Smooth muscle cell (in vitro differentiated cells): ENCODE data around the gene CD163. TPM values are rescaled to one million over a fixed set of nuclear protein-coding genes. Genes with fewer than 3 reads are reported as not detected.
A peak's percentile ranks its signal among the peaks of the same experiment; 100 is the strongest.
"Not testable (repeated sequence)": the region's sequence is repeated elsewhere in the genome, so short reads cannot be mapped to it uniquely, and the experiment has no call there.

Experiments
- DNase-seq: peaks from one replicate; lab custom pipeline; 2025; ENCODE audit not compliant: unreplicated experiment; lab: John Stamatoyannopoulos, UW
- H2AFZ ChIP-seq: fragments of 200-600 bp; sonication (generic); 2 replicates; pipeline ENCODE4 v1.6.0; 2016; ENCODE audit warnings: antibody characterized with exemption, low read depth, mild to moderate bottlenecking
- H3F3A ChIP-seq: fragments of 200-600 bp; sonication (generic); 2 replicates; pipeline ENCODE4 v1.6.0; 2017; ENCODE audit warnings: antibody characterized with exemption, low read depth
- H3K27ac ChIP-seq: fragments of 200-600 bp; sonication (generic); 2 replicates; pipeline ENCODE4 v1.5.1; 2016; ENCODE audit warnings: low read depth, mild to moderate bottlenecking
- H3K27me3 ChIP-seq: fragments of 200-600 bp; sonication (generic); 2 replicates; pipeline ENCODE4 v1.6.1; 2016; ENCODE audit warnings: low read depth, mild to moderate bottlenecking
- H3K36me3 ChIP-seq: fragments of 200-600 bp; sonication (generic); 2 replicates; pipeline ENCODE4 v1.5.1; 2016; ENCODE audit warnings: low read depth
- H3K4me1 ChIP-seq: fragments of 200-600 bp; sonication (generic); 2 replicates; pipeline ENCODE4 v1.5.1; 2016; ENCODE audit warnings: low read depth
- H3K4me2 ChIP-seq: fragments of 200-600 bp; sonication (generic); 2 replicates; pipeline ENCODE4 v1.6.0; 2016; ENCODE audit warnings: mild to moderate bottlenecking
- H3K4me3 ChIP-seq: fragments of 200-600 bp; sonication (generic); 2 replicates; pipeline ENCODE4 v1.5.1; 2016; ENCODE audit warnings: mild to moderate bottlenecking
- H3K79me2 ChIP-seq: fragments of 200-600 bp; sonication (generic); 2 replicates; pipeline ENCODE4 v1.6.0; 2016; ENCODE audit warnings: low read depth, mild to moderate bottlenecking
- H3K9ac ChIP-seq: fragments of 200-600 bp; sonication (generic); 2 replicates; pipeline ENCODE4 v1.6.0; 2016; ENCODE audit warnings: low read depth
- H3K9me3 ChIP-seq: fragments of 200-600 bp; sonication (generic); replicated peaks from 2 replicates; pipeline ENCODE4 v1.5.1; 2016; ENCODE audit warnings: low read depth
- H4K20me1 ChIP-seq: fragments of 200-600 bp; sonication (generic); 2 replicates; pipeline ENCODE4 v1.6.0; 2016; ENCODE audit warnings: low read depth
- WGBS: methylation state at CpG from one replicate; pipeline ENCODE4 v1.1.7; 2016; ENCODE audit warnings: low lambda C conversion rate; 5-methylcytosine and 5-hydroxymethylcytosine counted together
- polyA plus RNA-seq: library from polyadenylated mRNA; unstranded; fragments of >200 nt; fragmentation: Nextera tagmentation; extraction: Ambion mirVana; gene quantifications from 2 replicates; pipeline ENCODE4 v1.2.1, GENCODE V29; 2016
- total RNA-seq: library from RNA; depleted of rRNA; stranded (reverse); fragments of >200 nt; gene quantifications from 2 replicates; pipeline ENCODE4 v1.2.3, GENCODE V29; 2014
- TF ChIP-seq, protein P1 (sequence below): fragments of 200-600 bp; sonication (generic); IDR thresholded peaks from 2 replicates; pipeline ENCODE4 v1.5.1; 2017; ENCODE audit warnings: borderline replicate concordance, mild to moderate bottlenecking, antibody characterized with exemption; ENCODE audit not compliant: insufficient read depth, poor library complexity, severe bottlenecking

Gene CD163
- total and polyA plus RNA-seq, 2 experiments from 2014 or later, result not detected

DNA sequence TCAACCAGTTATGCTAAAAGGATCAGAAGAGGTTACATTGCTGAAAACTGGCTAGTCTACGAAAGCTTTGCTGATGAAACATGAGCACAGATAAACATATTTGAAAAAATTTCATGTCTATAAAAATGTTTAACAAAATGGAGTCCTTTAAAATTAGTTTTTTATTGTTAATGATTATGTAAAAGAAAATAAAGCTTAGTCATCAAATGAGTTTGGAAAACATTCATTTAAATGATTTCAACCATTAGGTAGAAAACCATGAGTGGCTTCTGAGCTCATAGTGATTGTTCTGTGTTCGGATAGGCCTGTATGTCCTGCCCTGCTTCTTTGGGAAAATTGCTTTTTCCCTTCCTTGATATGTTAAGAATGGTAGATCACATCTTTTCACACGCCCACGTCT lies 59.0 kb downstream of the CD163 start:
- WGBS, result 93% methylated on average over 4 of the region's 4 CpGs
- Histone ChIP-seq H3K27me3 (peaks cover 23% of the 10 kb centered on the region), H3K4me1 (no peaks in the 10 kb centered on the region), H3K9me3 (no peaks in the 10 kb centered on the region), H3K79me2 (no peaks in the 10 kb centered on the region), H3F3A (no peaks in the 10 kb centered on the region), H2AFZ (no peak overlapping the region), H3K27ac (no peak overlapping the region), H3K9ac (no peak overlapping the region), H4K20me1 (no peaks in the 10 kb centered on the region), H3K4me3 (no peak overlapping the region), H3K36me3 (no peaks in the 10 kb centered on the region), H3K4me2 (no peak overlapping the region)
- TF ChIP-seq, protein P1, sequence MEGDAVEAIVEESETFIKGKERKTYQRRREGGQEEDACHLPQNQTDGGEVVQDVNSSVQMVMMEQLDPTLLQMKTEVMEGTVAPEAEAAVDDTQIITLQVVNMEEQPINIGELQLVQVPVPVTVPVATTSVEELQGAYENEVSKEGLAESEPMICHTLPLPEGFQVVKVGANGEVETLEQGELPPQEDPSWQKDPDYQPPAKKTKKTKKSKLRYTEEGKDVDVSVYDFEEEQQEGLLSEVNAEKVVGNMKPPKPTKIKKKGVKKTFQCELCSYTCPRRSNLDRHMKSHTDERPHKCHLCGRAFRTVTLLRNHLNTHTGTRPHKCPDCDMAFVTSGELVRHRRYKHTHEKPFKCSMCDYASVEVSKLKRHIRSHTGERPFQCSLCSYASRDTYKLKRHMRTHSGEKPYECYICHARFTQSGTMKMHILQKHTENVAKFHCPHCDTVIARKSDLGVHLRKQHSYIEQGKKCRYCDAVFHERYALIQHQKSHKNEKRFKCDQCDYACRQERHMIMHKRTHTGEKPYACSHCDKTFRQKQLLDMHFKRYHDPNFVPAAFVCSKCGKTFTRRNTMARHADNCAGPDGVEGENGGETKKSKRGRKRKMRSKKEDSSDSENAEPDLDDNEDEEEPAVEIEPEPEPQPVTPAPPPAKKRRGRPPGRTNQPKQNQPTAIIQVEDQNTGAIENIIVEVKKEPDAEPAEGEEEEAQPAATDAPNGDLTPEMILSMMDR, result no peak
- DNase-seq, result no peak

DNA sequence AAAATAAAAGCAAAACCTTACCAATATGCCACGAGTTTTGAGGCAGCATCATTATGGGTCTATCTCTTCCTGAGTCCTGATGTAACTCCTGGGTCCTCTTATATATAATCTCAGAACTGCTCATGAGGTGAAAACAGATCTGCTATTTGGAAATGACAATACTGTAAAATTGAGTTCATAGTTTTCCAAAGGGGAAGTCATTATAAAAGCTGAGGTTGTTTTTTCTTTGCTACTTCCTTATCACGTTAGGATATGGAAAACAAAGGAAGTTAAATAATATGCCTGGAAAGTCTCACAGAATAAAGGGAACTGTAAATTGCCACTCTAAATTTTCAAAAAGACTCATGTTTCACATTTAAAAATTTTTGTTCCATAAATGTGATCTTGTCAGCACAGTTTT lies 59.5 kb downstream of the CD163 start, which contains the start of gene CD163L1:
Gene CD163L1, minus strand, starts transcription at position 78 of the 400 bp plus-strand sequence. Its CDS starts 26 bp downstream, at position 52.
- no peaks in the 10 kb centered on the region for H4K20me1 ChIP-seq
- peaks cover 22% of the 10 kb centered on the region for H3K27me3 ChIP-seq
- H2AFZ ChIP-seq, result no peak within 1 kb of the TSS
- no peak within 1 kb of the TSS for H3K4me2 ChIP-seq
- H3K4me1 ChIP-seq, result no peaks in the 10 kb centered on the region
- TF ChIP-seq, protein P1, result no peak
- no peak within 1 kb of the TSS for H3K27ac ChIP-seq
- H3K4me3 ChIP-seq, result no peak within 1 kb of the TSS
- no peaks in the 10 kb centered on the region for H3F3A ChIP-seq
- no peaks in the 10 kb centered on the region for H3K36me3 ChIP-seq
- DNase-seq, result no peak
- no peaks in the 10 kb centered on the region for H3K79me2 ChIP-seq
- no peaks in the 10 kb centered on the region for H3K9me3 ChIP-seq
- H3K9ac ChIP-seq, result no peak within 1 kb of the TSS
- 85% methylated on average over 2 of the region's 2 CpGs for WGBS

DNA sequence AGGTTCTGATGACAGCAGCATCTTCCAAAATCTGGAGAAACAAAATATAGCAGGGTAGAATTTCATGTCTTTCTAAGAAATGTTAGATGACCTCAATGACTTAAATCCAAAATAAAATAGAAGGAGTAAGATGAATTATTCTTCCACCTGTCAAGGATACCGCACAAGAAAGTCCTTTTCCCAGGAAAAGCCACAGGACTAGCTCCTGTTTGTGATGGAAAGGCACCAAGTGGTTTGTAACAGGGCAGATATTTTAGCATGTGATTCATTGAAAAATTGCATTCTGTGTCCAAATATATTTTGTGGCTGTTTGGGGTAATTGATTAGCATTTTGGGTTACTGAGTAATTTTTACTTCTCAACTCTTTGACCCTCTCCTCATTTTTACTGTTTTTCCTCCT lies 62.4 kb downstream of the CD163 start:
- Histone ChIP-seq H2AFZ (no peak overlapping the region), H3F3A (no peaks in the 10 kb centered on the region), H4K20me1 (no peaks in the 10 kb centered on the region), H3K9ac (no peak overlapping the region), H3K4me3 (no peak overlapping the region), H3K4me1 (no peaks in the 10 kb centered on the region), H3K9me3 (no peaks in the 10 kb centered on the region), H3K4me2 (no peak overlapping the region), H3K36me3 (no peaks in the 10 kb centered on the region), H3K27me3 (peaks cover 17% of the 10 kb centered on the region), H3K79me2 (no peaks in the 10 kb centered on the region), H3K27ac (no peak overlapping the region)
- WGBS, result 97% methylated on average over 1 of the region's 1 CpG
- DNase-seq, result no peak
- TF ChIP-seq, protein P1, result no peak

DNA sequence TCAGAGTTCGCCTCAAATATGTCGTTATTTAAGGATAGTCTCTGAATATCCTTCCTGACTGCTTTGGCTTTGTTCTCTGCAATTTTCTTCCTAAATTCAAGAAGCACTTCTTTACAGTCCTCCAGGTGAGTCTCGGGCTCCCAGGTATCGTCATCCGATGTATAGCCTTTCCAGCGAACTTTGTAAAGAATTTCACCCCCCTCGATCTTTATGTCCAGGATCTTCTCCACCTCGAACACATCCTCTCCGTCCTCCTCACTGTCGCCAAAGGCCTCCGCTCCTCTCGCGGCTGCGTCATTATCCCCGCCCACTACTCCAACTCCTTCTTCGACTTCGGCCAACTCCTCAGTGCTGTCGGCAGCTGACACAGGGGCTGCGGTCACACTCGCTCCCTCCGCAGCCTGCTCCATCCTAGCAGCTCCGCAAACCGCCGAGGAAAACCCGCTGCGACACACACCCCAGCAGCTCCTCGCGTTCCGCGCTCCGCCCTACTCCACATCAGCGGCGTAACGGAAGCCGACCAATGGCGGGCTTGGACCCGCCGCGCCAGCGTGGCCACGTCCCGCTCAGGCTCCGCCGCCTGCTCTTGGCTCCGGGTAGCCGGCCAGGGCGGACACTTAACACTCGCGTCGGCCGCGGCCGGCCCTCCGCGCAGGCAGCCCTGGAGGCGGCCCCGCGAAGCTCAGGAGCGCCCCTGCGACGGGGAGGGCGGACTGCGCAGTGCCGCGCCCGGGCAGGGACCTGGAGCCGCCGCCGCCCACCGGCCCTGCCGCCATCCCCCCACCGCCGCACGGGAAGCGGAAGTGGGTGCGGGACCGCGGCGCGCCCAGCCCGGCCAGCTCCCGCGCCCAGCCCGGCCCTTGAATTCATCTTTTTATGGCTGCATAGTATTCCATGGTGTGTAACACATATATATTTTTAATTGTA lies 63.7 kb downstream of the CD163 start:
- Histone ChIP-seq H3K27me3 (peaks cover 22% of the 10 kb centered on the region), H2AFZ (peak overlapping the region; percentile 90), H3K27ac (no peak overlapping the region), H3K4me3 (peak overlapping the region; percentile 51), H3K79me2 (no peaks in the 10 kb centered on the region), H3K9me3 (no peaks in the 10 kb centered on the region), H3K4me2 (peak overlapping the region; percentile 76), H3K4me1 (peaks cover 5% of the 10 kb centered on the region), H4K20me1 (no peaks in the 10 kb centered on the region), H3K36me3 (no peaks in the 10 kb centered on the region), H3K9ac (no peak overlapping the region), H3F3A (no peaks in the 10 kb centered on the region)
- DNase-seq, result no peak
- TF ChIP-seq, protein P1, result no peak
- 9% methylated on average over 74 of the region's 84 CpGs for WGBS

DNA sequence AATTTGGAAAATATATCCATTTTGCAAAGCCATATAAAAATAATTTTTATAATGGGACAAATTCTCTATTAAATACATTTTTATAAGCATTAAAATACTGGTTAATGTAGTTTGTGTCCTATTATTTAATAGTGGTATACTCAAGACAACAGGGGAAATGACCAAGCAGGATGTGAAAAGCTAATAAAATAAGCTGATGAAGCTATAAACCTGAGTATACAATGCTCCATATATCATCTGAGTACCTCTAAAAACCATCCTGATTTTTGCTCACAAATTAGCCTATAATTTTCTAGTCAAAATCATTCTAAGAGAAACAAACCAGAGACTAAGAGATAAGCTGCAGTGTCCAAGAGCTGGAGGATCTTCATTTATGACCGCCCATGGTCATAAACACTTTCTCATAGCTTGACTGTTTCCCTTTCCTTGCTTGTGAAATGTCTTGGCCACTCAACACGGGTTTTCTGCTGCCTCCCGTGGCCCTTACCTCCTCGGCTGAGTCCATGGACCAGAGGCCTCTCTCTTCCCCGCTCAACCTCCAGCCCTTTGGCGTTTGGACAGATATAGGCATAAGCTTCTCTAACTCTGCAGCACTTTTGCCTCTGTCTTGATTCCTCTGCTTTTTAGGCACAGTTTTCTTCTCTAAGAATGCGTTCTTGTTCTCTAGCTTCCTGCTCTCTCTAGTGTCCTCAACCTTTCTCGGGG lies 65.1 kb downstream of the CD163 start:
- not testable (repeated sequence) for H4K20me1 ChIP-seq, H3K4me1 ChIP-seq, H3K27ac ChIP-seq, H3F3A ChIP-seq, H3K9ac ChIP-seq, H3K4me3 ChIP-seq, H3K79me2 ChIP-seq, H2AFZ ChIP-seq, DNase-seq, H3K36me3 ChIP-seq, H3K9me3 ChIP-seq
- peak overlapping the region; percentile 3 for H3K4me2 ChIP-seq
- WGBS, result 69% methylated on average over 8 of the region's 8 CpGs
- peaks cover 22% of the 10 kb centered on the region for H3K27me3 ChIP-seq
